ENCODE measurements around the gene AMPD3. TPM values are rescaled to one million over a fixed set of nuclear protein-coding genes. Genes with fewer than 3 reads are reported as not detected.
A peak's percentile ranks its signal among the peaks of the same experiment; 100 is the strongest.

Gene AMPD3
- 9.8 TPM for total RNA-seq
- long read RNA-seq, partial matches to known transcripts = 4 of 7 reads
- long read RNA-seq, other reads (novel, unspliced or antisense) = 2 of 7 reads

DNA sequence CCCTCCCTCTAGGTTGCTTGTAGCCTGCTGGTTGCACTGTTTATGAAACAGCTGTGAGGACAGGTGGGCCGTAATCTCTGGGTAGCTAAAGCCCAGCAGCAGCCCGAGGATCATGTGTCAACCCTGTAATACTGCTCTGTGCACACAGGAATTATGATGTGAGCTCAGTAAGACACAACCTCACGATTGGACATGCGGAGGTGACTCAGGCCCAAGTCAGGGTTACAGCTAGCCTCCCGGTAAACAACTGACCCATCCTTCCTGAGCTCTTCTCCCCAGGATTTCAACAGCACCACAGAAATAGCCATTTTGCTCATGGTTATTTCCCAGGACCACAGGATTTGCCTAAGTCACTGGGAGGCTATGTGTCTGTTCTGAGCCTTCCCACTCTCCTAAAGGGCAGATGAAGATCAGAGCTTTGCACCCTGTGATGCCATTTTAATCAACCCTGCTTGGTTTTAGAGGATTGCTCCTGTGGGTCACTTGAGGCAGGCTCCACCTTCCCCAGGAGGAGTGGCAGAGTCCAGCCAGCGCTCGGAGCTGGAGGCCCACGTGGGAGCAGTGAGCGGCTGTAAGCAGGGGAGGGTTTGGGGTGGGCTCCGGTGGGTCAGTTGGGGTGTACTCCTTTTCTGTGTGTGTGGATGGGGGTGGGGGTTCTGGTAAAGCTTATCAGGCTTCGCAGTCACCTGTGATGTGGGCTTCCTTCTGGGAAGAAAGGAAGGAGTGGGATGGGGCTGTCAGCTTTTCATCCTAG is at the start of gene AMPD3:
AMPD3 (plus strand) TSS at position 387 of the 754 bp plus-strand sequence. CDS start 6,256 bp downstream, outside the sequence.
- TF ChIP-seq, protein P1, sequence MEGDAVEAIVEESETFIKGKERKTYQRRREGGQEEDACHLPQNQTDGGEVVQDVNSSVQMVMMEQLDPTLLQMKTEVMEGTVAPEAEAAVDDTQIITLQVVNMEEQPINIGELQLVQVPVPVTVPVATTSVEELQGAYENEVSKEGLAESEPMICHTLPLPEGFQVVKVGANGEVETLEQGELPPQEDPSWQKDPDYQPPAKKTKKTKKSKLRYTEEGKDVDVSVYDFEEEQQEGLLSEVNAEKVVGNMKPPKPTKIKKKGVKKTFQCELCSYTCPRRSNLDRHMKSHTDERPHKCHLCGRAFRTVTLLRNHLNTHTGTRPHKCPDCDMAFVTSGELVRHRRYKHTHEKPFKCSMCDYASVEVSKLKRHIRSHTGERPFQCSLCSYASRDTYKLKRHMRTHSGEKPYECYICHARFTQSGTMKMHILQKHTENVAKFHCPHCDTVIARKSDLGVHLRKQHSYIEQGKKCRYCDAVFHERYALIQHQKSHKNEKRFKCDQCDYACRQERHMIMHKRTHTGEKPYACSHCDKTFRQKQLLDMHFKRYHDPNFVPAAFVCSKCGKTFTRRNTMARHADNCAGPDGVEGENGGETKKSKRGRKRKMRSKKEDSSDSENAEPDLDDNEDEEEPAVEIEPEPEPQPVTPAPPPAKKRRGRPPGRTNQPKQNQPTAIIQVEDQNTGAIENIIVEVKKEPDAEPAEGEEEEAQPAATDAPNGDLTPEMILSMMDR (IDR thresholded peaks at IDR 0.05) = no peak
- ATAC-seq (no peak), DNase-seq (no peak)
- H3K27ac ChIP-seq = peak within 1 kb of the TSS; percentile 56
- intact Hi-C loops (cut with DNase I) = no loop called here
- no peaks in the 10 kb centered on the region for H3K36me3 ChIP-seq
- H3K4me3 ChIP-seq = peak within 1 kb of the TSS; percentile 44
- no peaks in the 10 kb centered on the region for H3K27me3 ChIP-seq (ENCODE audit: low read depth)
- no peaks in the 10 kb centered on the region for H3K9me3 ChIP-seq
- H3K4me1 ChIP-seq = peaks cover 48% of the 10 kb centered on the region

GRCh38 chr11:10405865-10406592 is 49.0 kb upstream of the AMPD3 start:
- Histone ChIP-seq H3K4me3 (no peak overlapping the region), H3K36me3 (no peaks in the 10 kb centered on the region), H3K9me3 (no peaks in the 10 kb centered on the region), H3K27ac (no peak overlapping the region), H3K27me3 (ENCODE audit: low read depth) (no peaks in the 10 kb centered on the region), H3K4me1 (peaks cover 12% of the 10 kb centered on the region)
- TF ChIP-seq, protein P1 (IDR thresholded peaks at IDR 0.05) = peak; percentile 73
- ATAC-seq (peak; percentile 89 to 93), DNase-seq (peak; percentile 57)
- intact Hi-C loops (cut with DNase I) = loop anchor here (5.0 kb wide), 1 partner anchor 331 kb away; no protein-coding TSS in a partner anchor

- H3K4me3 ChIP-seq = no peak overlapping the region
- H3K27me3 ChIP-seq (ENCODE audit: low read depth) = no peaks in the 10 kb centered on the region
- peaks cover 12% of the 10 kb centered on the region for H3K4me1 ChIP-seq
- H3K9me3 ChIP-seq = no peaks in the 10 kb centered on the region
- TF ChIP-seq, protein P1 (IDR thresholded peaks at IDR 0.05) = no peak
- intact Hi-C loops (cut with DNase I) = loop anchor here (5.0 kb wide), 1 partner anchor 330 kb away; no protein-coding TSS in a partner anchor
- no peaks in the 10 kb centered on the region for H3K36me3 ChIP-seq
- ATAC-seq (peak; percentile 31 to 60), DNase-seq (no peak)
- H3K27ac ChIP-seq = no peak overlapping the region
Observed at GRCh38 chr11:10407055-10407454, 48.0 kb upstream of the AMPD3 start.

DNA sequence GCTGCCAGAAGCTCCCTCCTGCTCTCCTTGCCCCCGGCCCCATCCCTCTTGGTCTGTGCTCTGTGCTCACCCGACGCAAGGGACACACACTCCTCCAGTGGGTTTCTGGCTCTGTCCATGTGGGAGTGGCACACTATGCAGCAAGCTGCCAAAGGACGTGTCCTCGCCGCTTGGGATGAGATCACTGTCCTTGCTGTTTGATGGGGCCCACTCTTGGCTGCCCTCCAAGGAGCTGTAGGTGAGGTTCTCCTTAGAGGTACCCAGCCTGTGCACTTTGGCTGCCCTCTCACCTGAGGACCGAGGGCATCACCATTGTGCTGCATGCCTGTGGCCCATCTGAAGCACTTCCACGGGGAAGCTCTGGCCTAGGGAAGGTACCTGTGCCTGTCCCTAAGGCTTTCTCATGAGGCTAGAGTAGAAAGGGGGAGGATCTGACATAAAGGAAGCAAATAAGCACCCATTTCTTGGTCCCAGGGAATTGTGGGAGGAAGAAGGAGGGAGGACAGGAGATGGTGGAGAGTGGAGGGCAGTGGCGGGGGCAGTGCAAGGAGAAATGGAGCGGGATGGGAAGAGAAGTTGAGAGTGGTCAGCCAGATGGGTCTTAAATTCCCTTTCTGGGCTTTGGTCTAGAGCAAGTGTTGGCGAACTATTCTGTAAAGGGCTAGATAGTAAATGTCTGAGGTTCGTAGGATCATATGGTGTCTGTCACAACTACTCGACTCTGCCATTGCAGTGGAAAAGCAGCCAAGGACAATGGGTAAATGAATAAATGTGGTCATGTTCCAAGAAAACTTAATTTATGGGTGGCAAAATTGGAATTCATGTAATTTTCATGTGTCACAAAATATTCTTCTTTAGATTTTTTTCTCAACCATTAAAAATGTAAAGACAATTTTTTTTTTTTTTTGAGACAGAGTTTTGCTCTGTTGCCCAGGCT is 47.0 kb upstream of the AMPD3 start:
- Histone ChIP-seq H3K27me3 (ENCODE audit: low read depth) (no peaks in the 10 kb centered on the region), H3K4me3 (no peak overlapping the region), H3K9me3 (no peaks in the 10 kb centered on the region), H3K27ac (no peak overlapping the region), H3K4me1 (peaks cover 12% of the 10 kb centered on the region), H3K36me3 (no peaks in the 10 kb centered on the region)
- ATAC-seq = no peak
- TF ChIP-seq, protein P1 (IDR thresholded peaks at IDR 0.05) = no peak
- DNase-seq = no peak
- intact Hi-C loops (cut with DNase I) = loop anchor here (5.0 kb wide), 1 partner anchor 329 kb away; no protein-coding TSS in a partner anchor

All from lower lobe of right lung (tissue), 2 donors.